Sigmoid colon (tissue), 7 donors: ENCODE measurements around the gene TTC12. TPM values are rescaled to one million over a fixed set of nuclear protein-coding genes. Genes with fewer than 3 reads are reported as not detected.
A peak's percentile ranks its signal among the peaks of the same experiment; 100 is the strongest.

Source experiments
- DNase-seq: peaks from one replicate; pipeline ENCODE4 v3.0.0-alpha.2; 2019
- H3K27ac ChIP-seq, 4 donors: fragments of 200-600 bp; sonication (generic); one replicate each; pipeline ENCODE4 v1.5.1; 2016 to 2019; ENCODE audit warnings: mild to moderate bottlenecking in 1 of 4
- H3K27me3 ChIP-seq, 3 donors: fragments of 200-600 bp; sonication (generic); one replicate each; pipeline ENCODE4 v1.5.1; 2019; ENCODE audit warnings: mild to moderate bottlenecking in 1 of 3
- H3K36me3 ChIP-seq, 4 donors: fragments of 200-600 bp; sonication (generic); one replicate each; pipeline ENCODE4 v1.5.1; 2016 to 2019
- H3K4me1 ChIP-seq, 4 donors: fragments of 200-600 bp; sonication (generic); one replicate each; pipeline ENCODE4 v1.5.1; 2017 to 2019
- H3K4me3 ChIP-seq, 4 donors: fragments of 200-600 bp; sonication (generic); one replicate each; pipeline ENCODE4 v1.5.1; 2017 to 2019; ENCODE audit warnings: mild to moderate bottlenecking in 2 of 4, moderate library complexity in 1 of 4
- H3K9me3 ChIP-seq, 4 donors: fragments of 200-600 bp in 3 of 4; sonication (generic) in 3 of 4; one replicate each; pipeline versions ENCODE4 v1.5.1 to v1.6.1; 2013 to 2019
- CTCF ChIP-seq, 4 experiments: fragments of 450-650 bp in 3 of 4; fragments of 200-600 bp in 1 of 4; IDR thresholded peaks; one replicate each; pipeline ENCODE4 v1.5.1; 2016 to 2019; ENCODE audit warnings: antibody characterized with exemption in 4 of 4, mild to moderate bottlenecking in 3 of 4, moderate library complexity in 2 of 4
- EP300 ChIP-seq, 4 donors: sonication (generic); formaldehyde crosslinking; IDR thresholded peaks; one replicate each; pipeline ENCODE4 v1.6.1; 2017; ENCODE audit warnings: antibody characterized with exemption in 4 of 4
- POLR2A ChIP-seq, 2 donors: fragments of 450-650 bp; IDR thresholded peaks; one replicate each; pipeline ENCODE4 v1.6.1; 2016; ENCODE audit warnings: antibody characterized with exemption in 2 of 2, mild to moderate bottlenecking in 2 of 2, moderate library complexity in 2 of 2
- POLR2AphosphoS5 ChIP-seq, 4 donors: sonication (generic); formaldehyde crosslinking; IDR thresholded peaks; one replicate each; pipeline ENCODE4 v1.6.1; 2017; ENCODE audit warnings: antibody characterized with exemption in 4 of 4
- WGBS, 2 donors: extraction: QIAGEN DNeasy Blood & Tissue Kit; methylation state at CpG; one replicate each; pipeline ENCODE4 v1.1.7; 2013; 5-methylcytosine and 5-hydroxymethylcytosine counted together
- intact Hi-C: fragments of 100-400 bp; cut with DNase I; formaldehyde crosslinking; loops from one replicate; pipeline ENCODE4 v1.15.1; 2023
- polyA plus RNA-seq, 3 donors: library from polyadenylated mRNA; stranded (reverse); fragments of 200-250 nt; gene quantifications; one replicate each; pipeline ENCODE4 v1.2.3, GENCODE V29; 2013
- total RNA-seq, 4 donors: library from RNA; depleted of rRNA; stranded (reverse); fragments of >200 nt; gene quantifications; one replicate each; pipeline ENCODE4 v1.1.0, GENCODE V29; 2016
- donor health status: healthy with polysubstance abuse.
- donor health status: Bipolar disorder and iron deficiency.
- donor health status: healthy.

Gene TTC12
- total and polyA plus RNA-seq, 7 donors = 3.6 to 22.4 (median 8.9) TPM

DNA sequence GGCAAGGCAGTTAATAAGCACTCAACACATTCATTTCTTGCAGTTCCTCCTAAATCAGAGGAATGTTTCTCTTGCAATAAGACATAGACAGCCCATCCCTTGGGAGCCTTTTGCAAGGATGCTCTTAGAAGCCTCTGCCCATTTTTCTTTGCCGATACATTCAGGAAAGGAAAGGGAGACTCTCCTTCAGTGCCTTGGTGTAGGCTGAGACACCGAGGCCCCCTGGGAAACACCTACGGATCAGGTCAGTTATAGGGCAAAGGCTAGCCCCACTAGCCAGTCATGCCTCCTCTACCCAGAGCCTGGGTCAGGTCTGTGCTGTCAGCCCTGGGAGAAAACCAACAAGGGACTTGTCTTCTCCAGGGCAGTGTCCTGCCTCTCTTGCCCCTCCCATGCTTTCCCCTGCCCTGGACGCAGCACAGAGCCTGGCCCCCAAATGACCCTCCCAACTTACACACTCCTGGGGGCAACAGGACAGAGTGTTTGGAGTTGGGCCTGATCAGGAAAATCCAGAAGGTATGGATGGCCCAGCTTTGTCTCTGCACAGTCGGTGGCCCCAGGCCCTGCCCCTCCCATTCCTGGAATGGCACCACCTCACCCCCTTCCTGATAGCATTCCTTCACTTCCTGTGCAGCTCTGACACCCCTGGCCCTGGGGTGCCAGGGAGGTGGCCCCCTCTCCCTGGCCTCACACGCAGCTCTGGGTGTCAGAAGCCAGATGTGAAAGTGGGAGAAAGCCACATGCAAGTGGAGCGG, 91.5 kb downstream of the TTC12 start:
- no peak overlapping the region for H3K4me3 ChIP-seq
- intact Hi-C loops = no loop called here
- H3K4me1 ChIP-seq = no peaks in the 10 kb centered on the region
- DNase-seq = peak; percentile 36
- no peaks in the 10 kb centered on the region for H3K36me3 ChIP-seq
- H3K27me3 ChIP-seq = no peaks in the 10 kb centered on the region
- WGBS, 2 donors = 81% methylated on average over 7 of the region's 7 CpGs
- H3K9me3 ChIP-seq = no peaks in the 10 kb centered on the region
- H3K27ac ChIP-seq = no peak overlapping the region
- TF ChIP-seq POLR2AphosphoS5 (IDR thresholded peaks at IDR 0.05) = no peak
- TF ChIP-seq EP300 (IDR thresholded peaks at IDR 0.05) = no peak
- no peak for TF ChIP-seq CTCF (IDR thresholded peaks at IDR 0.05)
- no peak for TF ChIP-seq POLR2A (IDR thresholded peaks at IDR 0.05)

DNA sequence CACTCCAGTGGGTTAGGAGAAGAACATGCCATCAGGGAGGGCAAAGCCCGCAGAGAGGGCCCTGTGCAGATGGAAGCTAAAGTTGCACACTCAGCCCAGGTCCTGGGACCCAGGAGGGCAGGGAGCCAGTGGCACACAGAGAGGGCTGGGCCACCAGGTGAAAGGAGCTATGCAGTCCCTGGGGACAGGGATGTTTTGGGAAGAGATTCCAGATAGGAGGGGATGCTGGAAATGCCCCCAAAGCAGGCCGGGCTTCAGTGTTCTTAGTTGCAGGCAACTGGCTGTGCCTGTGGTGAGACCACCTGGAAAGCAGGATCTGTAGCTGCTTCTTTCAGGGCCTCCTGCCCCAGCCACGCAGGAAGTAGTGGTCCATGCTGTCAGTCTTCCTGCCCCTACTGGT, 92.8 kb downstream of the TTC12 start:
- Histone ChIP-seq H3K4me1 (no peaks in the 10 kb centered on the region), H3K4me3 (no peak overlapping the region), H3K9me3 (no peaks in the 10 kb centered on the region), H3K27me3 (no peaks in the 10 kb centered on the region), H3K27ac (no peak overlapping the region), H3K36me3 (no peaks in the 10 kb centered on the region)
- intact Hi-C loops = no loop called here
- no peak for DNase-seq
- TF ChIP-seq EP300 (IDR thresholded peaks at IDR 0.05) = no peak
- TF ChIP-seq CTCF (IDR thresholded peaks at IDR 0.05) = no peak
- WGBS, 2 donors = 75 to 82% methylated on average over 3 of the region's 3 CpGs

DNA sequence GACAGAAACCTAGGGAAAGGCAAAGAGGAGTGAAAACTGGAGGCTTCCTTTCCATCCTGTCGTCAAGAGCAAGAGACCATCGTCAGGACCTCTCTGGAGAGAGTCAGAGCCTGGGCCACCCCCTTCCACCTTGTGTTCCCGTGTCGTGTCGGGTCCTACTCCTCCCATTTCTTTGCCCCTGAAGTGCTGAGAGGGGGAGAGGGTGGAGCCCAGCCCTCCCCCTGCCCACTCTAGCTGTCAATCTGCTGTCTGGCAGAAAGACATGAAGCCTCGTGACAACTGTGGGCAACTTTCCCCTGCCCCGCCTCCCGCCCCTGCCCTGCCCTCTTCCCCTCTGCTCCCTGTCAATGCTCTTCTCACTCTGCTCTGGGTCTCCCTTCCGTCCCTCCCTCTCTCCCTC, 93.8 kb downstream of the TTC12 start:
- Histone ChIP-seq H3K27me3 (no peaks in the 10 kb centered on the region), H3K27ac (no peak overlapping the region), H3K9me3 (no peaks in the 10 kb centered on the region), H3K36me3 (no peaks in the 10 kb centered on the region), H3K4me3 (no peak overlapping the region), H3K4me1 (no peaks in the 10 kb centered on the region)
- WGBS, 2 donors = 33 to 72% methylated on average over 9 of the region's 9 CpGs
- TF ChIP-seq POLR2A (IDR thresholded peaks at IDR 0.05) (no peak), POLR2AphosphoS5 (IDR thresholded peaks at IDR 0.05) (no peak), CTCF (IDR thresholded peaks at IDR 0.05) (no peak)
- DNase-seq = no peak
- intact Hi-C loops = no loop called here

- TF ChIP-seq CTCF (IDR thresholded peaks at IDR 0.05) (no peak), POLR2AphosphoS5 (IDR thresholded peaks at IDR 0.05) (no peak), POLR2A (IDR thresholded peaks at IDR 0.05) (no peak), EP300 (IDR thresholded peaks at IDR 0.05) (no peak)
- H3K27ac ChIP-seq = no peak overlapping the region
- no peak overlapping the region for H3K4me3 ChIP-seq
- H3K27me3 ChIP-seq = no peaks in the 10 kb centered on the region
- no peaks in the 10 kb centered on the region for H3K9me3 ChIP-seq
- DNase-seq = no peak
- H3K36me3 ChIP-seq = no peaks in the 10 kb centered on the region
- intact Hi-C loops = no loop called here
- no peaks in the 10 kb centered on the region for H3K4me1 ChIP-seq
- WGBS, 2 donors = 84 to 90% methylated on average over 9 of the region's 9 CpGs
These were observed 94.5 kb downstream of the TTC12 start for GRCh38 chr11:113408887-113409286.

GRCh38 chr11:113409526-113409925, 95.1 kb downstream of the TTC12 start:
- no peak for DNase-seq
- Histone ChIP-seq H3K27me3 (no peaks in the 10 kb centered on the region), H3K36me3 (no peaks in the 10 kb centered on the region), H3K4me3 (no peak overlapping the region), H3K9me3 (no peaks in the 10 kb centered on the region), H3K4me1 (no peaks in the 10 kb centered on the region), H3K27ac (no peak overlapping the region)
- WGBS, 2 donors = 79 to 82% methylated on average over 3 of the region's 3 CpGs
- intact Hi-C loops = no loop called here
- TF ChIP-seq EP300 (IDR thresholded peaks at IDR 0.05) (no peak), POLR2A (IDR thresholded peaks at IDR 0.05) (no peak), CTCF (IDR thresholded peaks at IDR 0.05) (no peak), POLR2AphosphoS5 (IDR thresholded peaks at IDR 0.05) (no peak)
